Measurements from ENCODE around the gene GDPD4.

GDPD4 gene

GRCh38 chr11:77184136-77184860 lies 117.2 kb downstream of the GDPD4 start:
- Histone ChIP-seq H3K27me3 (ENCODE audit: insufficient read depth, poor library complexity, severe bottlenecking) (no peaks in the 10 kb centered on the region), H3K36me3 (ENCODE audit: low read depth) (no peaks in the 10 kb centered on the region), H3K9me3 (ENCODE audit: severe bottlenecking) (no peaks in the 10 kb centered on the region), H3K4me3 (ENCODE audit: severe bottlenecking) (no peak overlapping the region), H3K4me1 (ENCODE audit: insufficient read depth, poor library complexity, severe bottlenecking) (no peaks in the 10 kb centered on the region), H3K27ac (ENCODE audit: poor library complexity, severe bottlenecking) (no peak overlapping the region)
- TF ChIP-seq CTCF (IDR thresholded peaks at IDR 0.05; ENCODE audit: poor library complexity, severe bottlenecking): no peak
- ATAC-seq (ENCODE audit: low read depth) (no peak), DNase-seq (ENCODE audit: low spot score) (no peak)

GRCh38 chr11:77183431-77183984 lies 118.0 kb downstream of the GDPD4 start:
- Histone ChIP-seq H3K4me1 (ENCODE audit: insufficient read depth, poor library complexity, severe bottlenecking) (no peaks in the 10 kb centered on the region), H3K27me3 (ENCODE audit: insufficient read depth, poor library complexity, severe bottlenecking) (no peaks in the 10 kb centered on the region), H3K36me3 (ENCODE audit: low read depth) (no peaks in the 10 kb centered on the region), H3K4me3 (ENCODE audit: severe bottlenecking) (no peak overlapping the region), H3K9me3 (ENCODE audit: severe bottlenecking) (no peaks in the 10 kb centered on the region), H3K27ac (ENCODE audit: poor library complexity, severe bottlenecking) (no peak overlapping the region)
- no peak for DNase-seq (ENCODE audit: low spot score)
- TF ChIP-seq CTCF (IDR thresholded peaks at IDR 0.05; ENCODE audit: poor library complexity, severe bottlenecking): no peak
- ATAC-seq (ENCODE audit: low read depth): no peak

DNA sequence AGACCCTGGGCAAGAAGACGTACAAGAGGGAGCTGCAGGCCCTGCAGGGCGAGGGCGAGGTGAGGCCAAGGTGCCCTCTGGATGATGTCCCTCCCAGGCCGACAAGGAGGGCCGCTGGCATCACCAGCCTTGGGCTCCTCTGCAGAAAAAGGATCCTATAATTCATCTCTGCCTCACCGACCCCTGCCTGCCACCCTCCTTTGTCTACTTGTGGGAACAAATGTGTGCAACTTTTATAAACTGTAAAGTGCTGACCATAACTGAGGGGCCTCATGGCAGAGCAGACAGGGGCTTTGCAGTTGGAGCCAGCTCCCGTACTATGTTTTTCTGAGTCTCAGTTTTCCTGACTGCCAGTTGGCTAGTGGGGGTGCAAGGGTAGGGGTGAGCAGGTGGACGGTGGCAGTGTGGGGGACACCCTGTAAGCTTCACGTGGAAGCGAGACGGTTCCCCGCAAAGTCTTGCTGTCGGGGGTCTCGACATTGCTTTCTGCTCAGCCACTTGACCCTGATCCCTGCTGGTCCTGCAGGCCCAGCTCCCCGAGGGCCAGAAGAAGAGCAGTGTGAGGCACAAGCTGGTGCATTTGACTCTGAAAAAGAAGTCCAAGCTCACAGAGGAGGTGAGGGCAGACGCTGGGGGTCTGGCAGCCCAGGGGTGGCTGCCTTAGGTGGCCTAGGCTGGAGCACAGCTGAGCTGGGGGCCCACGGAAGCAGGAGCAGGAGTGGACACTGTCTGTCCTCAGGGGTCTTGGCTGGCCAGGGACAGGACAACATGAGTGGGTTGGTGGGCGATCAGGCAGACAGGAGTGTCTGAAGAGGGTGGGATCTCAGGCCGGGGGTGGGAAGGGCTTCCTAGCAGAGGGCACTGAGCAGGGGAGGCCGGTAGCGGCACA lies 118.7 kb downstream of the GDPD4 start:
- Histone ChIP-seq H3K4me1 (ENCODE audit: insufficient read depth, poor library complexity, severe bottlenecking) (no peaks in the 10 kb centered on the region), H3K27me3 (ENCODE audit: insufficient read depth, poor library complexity, severe bottlenecking) (no peaks in the 10 kb centered on the region), H3K27ac (ENCODE audit: poor library complexity, severe bottlenecking) (no peak overlapping the region), H3K36me3 (ENCODE audit: low read depth) (no peaks in the 10 kb centered on the region), H3K4me3 (ENCODE audit: severe bottlenecking) (no peak overlapping the region), H3K9me3 (ENCODE audit: severe bottlenecking) (no peaks in the 10 kb centered on the region)
- ATAC-seq (ENCODE audit: low read depth) (no peak), DNase-seq (ENCODE audit: low spot score) (no peak)
- no peak for TF ChIP-seq CTCF (IDR thresholded peaks at IDR 0.05; ENCODE audit: poor library complexity, severe bottlenecking)

DNA sequence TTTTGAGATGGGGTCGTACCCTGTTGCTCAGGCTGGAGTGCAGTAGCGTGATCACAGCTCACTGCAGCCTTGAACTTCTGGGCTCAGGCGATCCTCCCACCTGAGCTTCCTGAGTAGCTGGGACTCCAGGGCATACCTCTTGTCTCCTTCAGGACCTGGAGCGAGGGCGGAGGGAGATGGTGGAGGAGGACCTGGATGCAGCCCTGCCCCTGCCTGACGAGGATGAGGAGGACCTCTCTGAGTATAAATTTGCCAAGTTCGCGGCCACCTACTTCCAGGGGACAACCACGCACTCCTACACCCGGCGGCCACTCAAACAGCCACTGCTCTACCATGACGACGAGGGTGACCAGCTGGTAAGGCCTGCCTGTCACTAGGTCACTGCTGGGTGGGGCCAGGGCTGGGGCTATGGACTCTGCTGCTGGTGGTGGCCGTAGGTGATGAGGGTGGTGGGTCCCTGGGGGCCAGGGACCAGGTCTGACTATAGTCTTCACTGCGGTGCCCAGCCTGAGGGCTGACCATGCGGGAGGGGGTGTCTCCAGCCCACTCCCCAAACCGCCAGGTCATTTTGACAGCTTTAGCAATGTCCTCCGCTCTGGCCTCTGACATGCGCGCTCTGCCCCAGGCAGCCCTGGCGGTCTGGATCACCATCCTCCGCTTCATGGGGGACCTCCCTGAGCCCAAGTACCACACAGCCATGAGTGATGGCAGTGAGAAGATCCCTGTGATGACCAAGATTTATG lies 119.5 kb downstream of the GDPD4 start:
- Histone ChIP-seq H3K36me3 (ENCODE audit: low read depth) (no peaks in the 10 kb centered on the region), H3K4me3 (ENCODE audit: severe bottlenecking) (no peak overlapping the region), H3K4me1 (ENCODE audit: insufficient read depth, poor library complexity, severe bottlenecking) (no peaks in the 10 kb centered on the region), H3K9me3 (ENCODE audit: severe bottlenecking) (no peaks in the 10 kb centered on the region), H3K27me3 (ENCODE audit: insufficient read depth, poor library complexity, severe bottlenecking) (no peaks in the 10 kb centered on the region), H3K27ac (ENCODE audit: poor library complexity, severe bottlenecking) (no peak overlapping the region)
- ATAC-seq (ENCODE audit: low read depth): no peak
- no peak for TF ChIP-seq CTCF (IDR thresholded peaks at IDR 0.05; ENCODE audit: poor library complexity, severe bottlenecking)
- no peak for DNase-seq (ENCODE audit: low spot score)

Data from RWPE2 (cell line).